MM.1S (cell line): ENCODE measurements around the gene ATP13A2.

ENCODE experiments used
- DNase-seq: peaks from one replicate; pipeline ENCODE4 v3.0.0-alpha.2; 2015
- H2AFZ ChIP-seq: fragments of 300-600 bp; sonication (generic); 2 replicates; pipeline ENCODE4 v1.6.0; 2016; ENCODE audit warnings: antibody characterized with exemption, low read length
- H3F3A ChIP-seq: fragments of 300-600 bp; sonication (generic); 2 replicates; pipeline ENCODE4 v1.6.1; 2016; ENCODE audit warnings: mild to moderate bottlenecking, antibody characterized with exemption, low read length, moderate library complexity, mixed read lengths; ENCODE audit not compliant: insufficient read depth
- H3K27ac ChIP-seq: fragments of 300-600 bp; sonication (generic); 2 replicates; pipeline ENCODE4 v1.5.1; 2016; ENCODE audit warnings: mild to moderate bottlenecking, low read length
- H3K27me3 ChIP-seq: fragments of 300-600 bp; sonication (generic); replicated peaks from 2 replicates; pipeline ENCODE4 v1.6.0; 2016; ENCODE audit warnings: low read length; ENCODE audit not compliant: insufficient read depth
- H3K36me3 ChIP-seq: fragments of 300-600 bp; sonication (generic); replicated peaks from 2 replicates; pipeline ENCODE4 v1.6.1; 2016; ENCODE audit warnings: mild to moderate bottlenecking, low read length, mixed read lengths; ENCODE audit not compliant: insufficient read depth
- H3K4me1 ChIP-seq: fragments of 300-600 bp; sonication (generic); 2 replicates; pipeline ENCODE4 v1.6.1; 2016; ENCODE audit warnings: low read length, mixed read lengths
- H3K4me2 ChIP-seq: fragments of 300-600 bp; sonication (generic); 2 replicates; pipeline ENCODE4 v1.6.0; 2016; ENCODE audit warnings: low read depth, low read length
- H3K4me3 ChIP-seq: fragments of 300-600 bp; sonication (generic); 2 replicates; pipeline ENCODE4 v1.5.1; 2016; ENCODE audit warnings: low read length, mixed read lengths
- H3K79me2 ChIP-seq: fragments of 300-600 bp; sonication (generic); 2 replicates; pipeline ENCODE4 v1.6.1; 2016; ENCODE audit warnings: mixed run types, low read length, mixed read lengths
- H3K9ac ChIP-seq: fragments of 300-600 bp; sonication (generic); 2 replicates; pipeline ENCODE4 v1.6.1; 2016; ENCODE audit warnings: low read length, mixed read lengths
- H3K9me2 ChIP-seq: fragments of 300-600 bp; sonication (generic); replicated peaks from 2 replicates; pipeline ENCODE4 v1.6.1; 2016; ENCODE audit warnings: mild to moderate bottlenecking, low read length, mixed read lengths; ENCODE audit not compliant: insufficient read depth
- H3K9me3 ChIP-seq: fragments of 300-600 bp; sonication (generic); replicated peaks from 2 replicates; pipeline ENCODE4 v1.6.1; 2016; ENCODE audit warnings: mild to moderate bottlenecking, low read length, mixed read lengths; ENCODE audit not compliant: insufficient read depth
- H4K20me1 ChIP-seq: fragments of 300-600 bp; sonication (generic); 2 replicates; pipeline ENCODE4 v1.6.1; 2016; ENCODE audit warnings: mild to moderate bottlenecking, low read length, moderate library complexity, mixed read lengths; ENCODE audit not compliant: insufficient read depth
- EZH2 ChIP-seq: fragments of 300-600 bp; sonication (generic); optimal IDR thresholded peaks from 2 replicates; pipeline ENCODE3; 2017; ENCODE audit warnings: low read depth, mild to moderate bottlenecking, antibody characterized with exemption, low read length, mixed read lengths
- EZH2phosphoT487 ChIP-seq: fragments of 300-600 bp; sonication (generic); IDR thresholded peaks from 2 replicates; pipeline ENCODE4 v1.6.1; 2018; ENCODE audit warnings: antibody characterized with exemption, low read length
- TF ChIP-seq, protein P1 (sequence below): fragments of 300-600 bp; sonication (generic); IDR thresholded peaks from 2 replicates; pipeline ENCODE4 v1.5.1; 2016; ENCODE audit warnings: antibody characterized with exemption, low read length, mixed read lengths

ATP13A2 gene

GRCh38 chr1:17011439-17012307 is at the start of gene ATP13A2:
Gene ATP13A2, minus strand, starts transcription at chr1:17011928. Its CDS starts 190 bp downstream, at chr1:17011738.
- no peaks in the 10 kb centered on the region for H4K20me1 ChIP-seq
- H3K9ac ChIP-seq: peak within 1 kb of the TSS; percentile 39; the same call in 1 of the 2 replicates
- H3K27ac ChIP-seq: no peak within 1 kb of the TSS
- DNase-seq: peak; percentile 90
- H3K4me1 ChIP-seq: peaks cover 37% of the 10 kb centered on the region
- peak within 1 kb of the TSS; percentile 88 for H2AFZ ChIP-seq
- no peaks in the 10 kb centered on the region for H3K36me3 ChIP-seq
- H3K9me2 ChIP-seq: no peaks in the 10 kb centered on the region
- no peaks in the 10 kb centered on the region for H3K9me3 ChIP-seq
- H3K4me3 ChIP-seq: peak within 1 kb of the TSS; percentile 81
- no peaks in the 10 kb centered on the region for H3K79me2 ChIP-seq
- H3K4me2 ChIP-seq: peak within 1 kb of the TSS; percentile 99
- H3K27me3 ChIP-seq: no peaks in the 10 kb centered on the region
- peaks cover 11% of the 10 kb centered on the region; the same call in 1 of the 2 replicates for H3F3A ChIP-seq
- TF ChIP-seq, protein P1, sequence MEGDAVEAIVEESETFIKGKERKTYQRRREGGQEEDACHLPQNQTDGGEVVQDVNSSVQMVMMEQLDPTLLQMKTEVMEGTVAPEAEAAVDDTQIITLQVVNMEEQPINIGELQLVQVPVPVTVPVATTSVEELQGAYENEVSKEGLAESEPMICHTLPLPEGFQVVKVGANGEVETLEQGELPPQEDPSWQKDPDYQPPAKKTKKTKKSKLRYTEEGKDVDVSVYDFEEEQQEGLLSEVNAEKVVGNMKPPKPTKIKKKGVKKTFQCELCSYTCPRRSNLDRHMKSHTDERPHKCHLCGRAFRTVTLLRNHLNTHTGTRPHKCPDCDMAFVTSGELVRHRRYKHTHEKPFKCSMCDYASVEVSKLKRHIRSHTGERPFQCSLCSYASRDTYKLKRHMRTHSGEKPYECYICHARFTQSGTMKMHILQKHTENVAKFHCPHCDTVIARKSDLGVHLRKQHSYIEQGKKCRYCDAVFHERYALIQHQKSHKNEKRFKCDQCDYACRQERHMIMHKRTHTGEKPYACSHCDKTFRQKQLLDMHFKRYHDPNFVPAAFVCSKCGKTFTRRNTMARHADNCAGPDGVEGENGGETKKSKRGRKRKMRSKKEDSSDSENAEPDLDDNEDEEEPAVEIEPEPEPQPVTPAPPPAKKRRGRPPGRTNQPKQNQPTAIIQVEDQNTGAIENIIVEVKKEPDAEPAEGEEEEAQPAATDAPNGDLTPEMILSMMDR: no peak
- no peak for TF ChIP-seq EZH2phosphoT487
- TF ChIP-seq EZH2: no peak

DNA sequence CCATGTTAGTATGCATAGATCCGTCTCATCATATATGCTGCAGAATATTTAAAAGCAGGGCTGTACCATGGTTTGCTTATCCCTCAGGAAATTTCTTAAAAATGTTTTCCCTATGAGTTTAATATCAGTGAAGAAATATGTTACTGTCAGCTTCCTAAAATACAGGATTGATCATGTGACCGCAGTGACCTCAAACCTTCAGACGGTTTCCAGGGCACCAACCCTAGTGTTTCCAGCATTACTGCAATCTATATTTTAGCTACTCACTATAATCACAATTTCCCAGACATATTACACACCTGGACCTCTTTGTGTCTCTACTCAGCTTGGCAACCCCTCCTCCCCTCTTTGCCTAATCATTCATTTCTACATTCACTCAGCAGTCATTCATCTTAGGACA is 49.8 kb upstream of the ATP13A2 start:
- Histone ChIP-seq H3K9ac (no peak overlapping the region), H3F3A (no peaks in the 10 kb centered on the region), H3K79me2 (no peaks in the 10 kb centered on the region), H3K9me3 (no peaks in the 10 kb centered on the region), H4K20me1 (no peaks in the 10 kb centered on the region), H3K36me3 (no peaks in the 10 kb centered on the region), H3K4me1 (no peaks in the 10 kb centered on the region), H3K27me3 (peaks cover 94% of the 10 kb centered on the region), H2AFZ (no peak overlapping the region), H3K27ac (no peak overlapping the region), H3K4me3 (no peak overlapping the region), H3K4me2 (no peak overlapping the region), H3K9me2 (no peaks in the 10 kb centered on the region)
- no peak for TF ChIP-seq EZH2
- no peak for DNase-seq

DNA sequence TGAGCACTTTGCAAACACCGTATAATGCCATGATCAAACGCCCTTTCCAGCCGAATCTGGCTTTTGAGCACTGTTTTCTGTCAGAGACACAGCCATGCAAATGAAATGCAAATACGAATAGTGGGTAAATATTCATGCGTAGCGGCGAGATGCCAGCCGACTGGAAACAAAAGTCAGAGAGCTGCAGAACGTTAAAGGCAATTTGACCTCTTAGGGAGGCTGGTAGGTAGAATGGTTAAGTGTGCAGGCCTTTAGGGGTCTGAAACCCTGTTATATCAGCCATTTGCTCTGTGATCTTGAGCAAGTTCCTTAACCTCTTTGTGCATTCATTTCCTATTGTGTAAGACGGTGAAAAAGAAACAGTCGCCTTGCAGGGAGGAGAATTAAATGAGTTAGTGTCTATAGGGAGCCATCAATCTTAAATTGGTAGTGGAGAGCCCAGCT is 48.6 kb upstream of the ATP13A2 start:
- TF ChIP-seq EZH2: no peak
- TF ChIP-seq, protein P1: no peak
- no peak for TF ChIP-seq EZH2phosphoT487
- no peaks in the 10 kb centered on the region for H3K9me2 ChIP-seq
- no peaks in the 10 kb centered on the region for H3K36me3 ChIP-seq
- no peak overlapping the region for H3K4me2 ChIP-seq
- H3K4me3 ChIP-seq: no peak overlapping the region
- H3K79me2 ChIP-seq: no peaks in the 10 kb centered on the region
- no peaks in the 10 kb centered on the region for H3K9me3 ChIP-seq
- no peak overlapping the region for H3K9ac ChIP-seq
- no peak overlapping the region for H2AFZ ChIP-seq
- no peak overlapping the region for H3K27ac ChIP-seq
- H3K4me1 ChIP-seq: no peaks in the 10 kb centered on the region
- H3F3A ChIP-seq: no peaks in the 10 kb centered on the region
- no peaks in the 10 kb centered on the region for H4K20me1 ChIP-seq
- DNase-seq: no peak
- H3K27me3 ChIP-seq: peaks cover 94% of the 10 kb centered on the region
